Testis (tissue), 2 donors: ENCODE data around the gene ATP5F1D.

Source experiments
- POLR2A ChIP-seq: fragments of 450-650 bp; IDR thresholded peaks from one replicate; pipeline ENCODE4 v1.6.1; 2017; ENCODE audit warnings: antibody characterized with exemption, mild to moderate bottlenecking, moderate library complexity
- TF ChIP-seq, protein P1 (sequence below), 3 experiments: fragments of 450-650 bp in 2 of 3; fragments of 200-600 bp in 1 of 3; sonication (generic) in 1 of 3; IDR thresholded peaks; one replicate each; pipeline ENCODE4 v1.5.1; 2016 to 2019; ENCODE audit warnings: antibody characterized with exemption in 3 of 3, mild to moderate bottlenecking in 2 of 3, moderate library complexity in 1 of 3

DNA sequence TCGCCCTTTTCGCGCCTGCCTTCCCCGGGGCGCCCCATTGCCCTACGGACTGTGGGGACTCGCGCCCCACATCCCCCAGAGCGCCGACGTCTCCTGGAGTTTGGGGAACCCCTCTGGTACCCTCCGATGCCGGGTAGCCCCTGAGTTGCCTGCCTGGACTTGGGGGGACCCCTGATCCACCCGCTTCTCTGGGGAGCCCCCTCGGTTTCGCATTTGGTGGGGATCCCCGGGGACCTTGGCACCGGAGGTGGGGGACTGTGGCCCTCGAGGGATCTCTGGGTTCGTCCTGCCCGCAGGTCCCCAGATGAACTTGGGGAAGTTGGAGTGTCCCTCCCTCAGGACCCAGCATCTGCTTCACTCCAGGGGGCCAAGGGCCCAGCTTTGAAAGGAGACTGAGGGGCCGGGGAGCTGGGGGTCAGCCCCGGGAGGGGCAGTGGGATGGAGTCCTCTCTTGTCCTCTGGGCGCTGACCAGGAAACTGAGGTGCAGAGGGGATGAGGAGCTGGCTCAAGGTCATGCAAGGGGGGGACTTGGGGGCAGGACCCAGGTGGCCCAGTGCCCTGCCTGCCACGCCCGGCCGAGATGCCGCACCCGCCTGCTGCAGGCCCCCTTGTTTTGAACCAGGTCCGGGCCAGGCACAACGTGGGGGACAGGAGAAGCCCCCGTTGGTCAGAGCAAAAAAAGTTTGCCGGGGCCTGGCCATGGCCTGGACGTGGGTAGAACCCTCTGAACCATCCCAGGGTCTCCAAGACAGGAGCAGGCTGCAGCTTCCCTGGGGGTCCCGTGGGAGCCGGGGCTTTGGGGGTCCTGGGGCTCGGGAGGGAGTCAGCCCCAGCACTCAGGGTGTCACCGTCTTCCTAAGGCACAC is 45.2 kb downstream of the ATP5F1D start:
- no peak for TF ChIP-seq POLR2A
- TF ChIP-seq, protein P1, sequence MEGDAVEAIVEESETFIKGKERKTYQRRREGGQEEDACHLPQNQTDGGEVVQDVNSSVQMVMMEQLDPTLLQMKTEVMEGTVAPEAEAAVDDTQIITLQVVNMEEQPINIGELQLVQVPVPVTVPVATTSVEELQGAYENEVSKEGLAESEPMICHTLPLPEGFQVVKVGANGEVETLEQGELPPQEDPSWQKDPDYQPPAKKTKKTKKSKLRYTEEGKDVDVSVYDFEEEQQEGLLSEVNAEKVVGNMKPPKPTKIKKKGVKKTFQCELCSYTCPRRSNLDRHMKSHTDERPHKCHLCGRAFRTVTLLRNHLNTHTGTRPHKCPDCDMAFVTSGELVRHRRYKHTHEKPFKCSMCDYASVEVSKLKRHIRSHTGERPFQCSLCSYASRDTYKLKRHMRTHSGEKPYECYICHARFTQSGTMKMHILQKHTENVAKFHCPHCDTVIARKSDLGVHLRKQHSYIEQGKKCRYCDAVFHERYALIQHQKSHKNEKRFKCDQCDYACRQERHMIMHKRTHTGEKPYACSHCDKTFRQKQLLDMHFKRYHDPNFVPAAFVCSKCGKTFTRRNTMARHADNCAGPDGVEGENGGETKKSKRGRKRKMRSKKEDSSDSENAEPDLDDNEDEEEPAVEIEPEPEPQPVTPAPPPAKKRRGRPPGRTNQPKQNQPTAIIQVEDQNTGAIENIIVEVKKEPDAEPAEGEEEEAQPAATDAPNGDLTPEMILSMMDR (IDR thresholded peaks at IDR 0.05) = no peak
